B cell (primary cell): ENCODE results near the gene WDR75. TPM values are rescaled to one million over a fixed set of nuclear protein-coding genes. Genes with fewer than 3 reads are reported as not detected.

ENCODE experiments used
- ATAC-seq: fragments of 200-7000 bp; cut with Tn5 transposase; one replicate; pipeline ENCODE4 v1.10.0; 2021; ENCODE audit warnings: low read depth, mild to moderate bottlenecking, moderate number of reproducible peaks, moderate library complexity
- CTCF ChIA-PET: fragments of 350-600 bp; sonication (Branson Sonifier 250); formaldehyde crosslinking; loops from one replicate; lab custom pipeline; 2021; ENCODE audit warnings: antibody characterized with exemption, inconsistent platforms; lab: Charles Lee
- POLR2A ChIA-PET: fragments of 350-600 bp; sonication (Branson Sonifier 250); formaldehyde crosslinking; loops from one replicate; lab custom pipeline; 2021; ENCODE audit warnings: antibody characterized with exemption; lab: Charles Lee
- DNase-seq: peaks from one replicate; pipeline ENCODE4 v3.0.0; 2013
- H2AFZ ChIP-seq: 2 replicates; pipeline ENCODE4 v1.6.1; 2012; ENCODE audit warnings: mild to moderate bottlenecking, low read depth, low read length; ENCODE audit not compliant: insufficient read depth, poor library complexity, severe bottlenecking
- H3K27ac ChIP-seq, 2 donors: 1 replicate in 1 of 2; 2 replicates in 1 of 2; pipeline ENCODE4 v1.5.1; 2012 to 2013; ENCODE audit warnings: low read length in 2 of 2, mild to moderate bottlenecking in 2 of 2, moderate library complexity in 1 of 2
- H3K27me3 ChIP-seq, 4 experiments: fragments of 200-600 bp in 1 of 4; sonication (generic) in 1 of 4; replicated peaks in 1 of 4; 1 replicate in 2 of 4; 2 replicates in 2 of 4; pipeline versions ENCODE4 v1.6.1 to v1.7.0; 2013 to 2016; ENCODE audit warnings: low read length in 3 of 4, mild to moderate bottlenecking in 2 of 4, mixed read lengths in 1 of 4, moderate library complexity in 1 of 4; ENCODE audit not compliant: insufficient read depth in 4 of 4, control insufficient read depth in 3 of 4; ENCODE audit errors: control extremely low read depth in 1 of 4
- H3K36me3 ChIP-seq, 2 experiments: replicated peaks in 1 of 2; 1 replicate in 1 of 2; 2 replicates in 1 of 2; pipeline versions ENCODE4 v1.6.1 to v1.7.1; 2013; ENCODE audit warnings: low read length in 1 of 2; ENCODE audit not compliant: insufficient read depth in 2 of 2, control insufficient read depth in 1 of 2; ENCODE audit errors: control extremely low read depth in 1 of 2, extremely low read depth in 1 of 2
- H3K4me1 ChIP-seq, 2 donors: fragments of 200-600 bp in 1 of 2; sonication (generic) in 1 of 2; 1 replicate in 1 of 2; 2 replicates in 1 of 2; pipeline versions ENCODE4 v1.5.1 to v1.6.1; 2013 to 2017; ENCODE audit warnings: low read length in 2 of 2; ENCODE audit not compliant: control insufficient read depth in 2 of 2, insufficient read depth in 2 of 2
- H3K4me2 ChIP-seq: replicated peaks from 2 replicates; pipeline ENCODE3; 2012; ENCODE audit warnings: mild to moderate bottlenecking, low read depth, low read length; ENCODE audit not compliant: poor library complexity, severe bottlenecking
- H3K4me3 ChIP-seq, 5 experiments: fragments of 200-600 bp in 1 of 5; sonication (generic) in 1 of 5; 1 replicate in 3 of 5; 2 replicates in 2 of 5; pipeline versions ENCODE4 v1.5.1 to v1.7.0; 2011 to 2016; ENCODE audit warnings: low read length in 4 of 5, mild to moderate bottlenecking in 4 of 5, low read depth in 2 of 5, control low read depth in 1 of 5, moderate library complexity in 1 of 5; ENCODE audit not compliant: insufficient read depth in 1 of 5; ENCODE audit errors: control extremely low read depth in 1 of 5, extremely low read depth in 1 of 5
- H3K79me2 ChIP-seq: fragments of 200-600 bp; sonication (generic); one replicate; pipeline ENCODE4 v1.6.0; 2016; ENCODE audit warnings: low read length; ENCODE audit not compliant: control insufficient read depth, insufficient read depth
- H3K9ac ChIP-seq: fragments of 200-600 bp; sonication (generic); 2 replicates; pipeline ENCODE4 v1.6.1; 2017; ENCODE audit warnings: mild to moderate bottlenecking, low read length, moderate library complexity
- H3K9me3 ChIP-seq, 3 donors: one replicate each; pipeline versions ENCODE4 v1.6.1 to v1.7.1; 2013; ENCODE audit warnings: low read length in 2 of 3; ENCODE audit not compliant: control insufficient read depth in 2 of 3, insufficient read depth in 1 of 3; ENCODE audit errors: control extremely low read depth in 1 of 3
- H4K20me1 ChIP-seq: 2 replicates; pipeline ENCODE4 v1.6.0; 2012; ENCODE audit warnings: mild to moderate bottlenecking, low read length; ENCODE audit not compliant: insufficient read depth, control insufficient read depth, poor library complexity, severe bottlenecking
- H3K27ac Mint-ChIP-seq: one replicate; pipeline ENCODE4 v1.8.0; 2021; ENCODE audit warnings: mixed read lengths
- H3K27me3 Mint-ChIP-seq: one replicate; pipeline ENCODE4 v1.8.0; 2021; ENCODE audit warnings: mixed read lengths
- H3K4me1 Mint-ChIP-seq: one replicate; pipeline ENCODE4 v1.8.0; 2021; ENCODE audit warnings: mixed read lengths
- H3K4me3 Mint-ChIP-seq: one replicate; pipeline ENCODE4 v1.8.0; 2021; ENCODE audit warnings: mixed read lengths
- H3K9me3 Mint-ChIP-seq: one replicate; pipeline ENCODE4 v1.8.0; 2022; ENCODE audit warnings: mixed read lengths; ENCODE audit not compliant: insufficient read depth
- EZH2 ChIP-seq: IDR thresholded peaks from 2 replicates; pipeline ENCODE4 v1.6.1; 2012; ENCODE audit warnings: borderline replicate concordance, low read depth, mild to moderate bottlenecking, moderate library complexity, low read length; ENCODE audit not compliant: insufficient read depth, poor library complexity, severe bottlenecking
- WGBS: methylation state at CpG from one replicate; pipeline ENCODE4 v1.1.5; 2013; ENCODE audit warnings: missing lambda C conversion rate; ENCODE audit not compliant: insufficient coverage; 5-methylcytosine and 5-hydroxymethylcytosine counted together
- intact Hi-C: fragments of 100-400 bp; cut with micrococcal nuclease; formaldehyde crosslinking; loops from one replicate; pipeline ENCODE4 v1.10.0; 2022
- polyA plus RNA-seq: library from polyadenylated mRNA; depleted of rRNA; stranded (reverse); fragments of >200 nt; gene quantifications from 2 replicates; pipeline ENCODE4 v1.2.3, GENCODE V29; 2012
- total RNA-seq, 2 donors: library from RNA; stranded (reverse); fragments of 120-200 nt in 1 of 2; gene quantifications; 1 replicate in 1 of 2; 2 replicates in 1 of 2; pipeline versions ENCODE4 v1.2.3 to v1.2.4, GENCODE V29; 2013 to 2022
- TF ChIP-seq, protein P1 (sequence below): fragments of 200-600 bp; IDR thresholded peaks from one replicate; pipeline ENCODE4 v1.8.0; 2022; ENCODE audit warnings: antibody characterized with exemption, mild to moderate bottlenecking

Gene WDR75
- total and polyA plus RNA-seq, 2 donors (not counting 1 experiment from before 2014, with no cell fraction given), result 17.6 to 51.2 TPM

DNA sequence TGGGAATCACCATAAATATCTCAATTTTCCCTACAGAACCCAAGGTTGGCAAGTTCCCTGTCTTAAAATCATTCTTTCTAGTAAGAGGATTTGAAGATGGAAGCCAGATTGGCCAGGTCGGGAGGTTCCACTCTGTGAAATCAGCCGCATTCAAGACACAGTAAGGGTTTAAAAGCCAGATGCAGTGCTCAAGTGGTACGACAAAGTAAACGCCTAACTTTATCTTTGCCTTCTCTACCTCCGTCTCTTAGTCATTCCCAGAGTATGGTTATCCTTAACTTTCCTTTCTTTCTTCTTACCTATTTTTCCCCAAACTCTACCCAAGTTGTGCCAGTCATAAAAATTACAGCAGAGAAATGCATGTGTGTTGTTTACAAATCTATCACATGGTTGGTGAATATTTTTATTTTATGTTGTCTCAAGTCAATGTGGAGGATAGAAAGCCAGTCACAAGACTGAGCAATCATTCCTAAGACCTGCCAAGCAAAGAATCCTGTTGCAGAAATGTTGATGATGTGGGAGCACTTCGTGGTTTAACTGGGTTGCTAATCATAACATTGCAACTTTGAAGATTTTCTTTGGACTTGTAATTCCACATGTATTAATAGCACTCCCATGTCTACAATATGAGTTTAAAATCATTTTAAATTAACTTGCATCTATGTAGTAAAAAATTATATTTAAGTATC lies 76.7 kb downstream of the WDR75 start:
- Mint-ChIP-seq H3K4me3 (no peak overlapping the region), H3K9me3 (no peaks in the 10 kb centered on the region)
- intact Hi-C loops, result no loop called here

More for the DNA sequence above, 76.7 kb downstream of the WDR75 start:
- no peaks in the 10 kb centered on the region for H3K9me3 ChIP-seq
- DNase-seq (no peak), ATAC-seq (no peak)
- H3K4me3 ChIP-seq, result no peak overlapping the region
- H3K27ac Mint-ChIP-seq, result no peak overlapping the region
- no peaks in the 10 kb centered on the region for H4K20me1 ChIP-seq
- TF ChIP-seq, protein P1, sequence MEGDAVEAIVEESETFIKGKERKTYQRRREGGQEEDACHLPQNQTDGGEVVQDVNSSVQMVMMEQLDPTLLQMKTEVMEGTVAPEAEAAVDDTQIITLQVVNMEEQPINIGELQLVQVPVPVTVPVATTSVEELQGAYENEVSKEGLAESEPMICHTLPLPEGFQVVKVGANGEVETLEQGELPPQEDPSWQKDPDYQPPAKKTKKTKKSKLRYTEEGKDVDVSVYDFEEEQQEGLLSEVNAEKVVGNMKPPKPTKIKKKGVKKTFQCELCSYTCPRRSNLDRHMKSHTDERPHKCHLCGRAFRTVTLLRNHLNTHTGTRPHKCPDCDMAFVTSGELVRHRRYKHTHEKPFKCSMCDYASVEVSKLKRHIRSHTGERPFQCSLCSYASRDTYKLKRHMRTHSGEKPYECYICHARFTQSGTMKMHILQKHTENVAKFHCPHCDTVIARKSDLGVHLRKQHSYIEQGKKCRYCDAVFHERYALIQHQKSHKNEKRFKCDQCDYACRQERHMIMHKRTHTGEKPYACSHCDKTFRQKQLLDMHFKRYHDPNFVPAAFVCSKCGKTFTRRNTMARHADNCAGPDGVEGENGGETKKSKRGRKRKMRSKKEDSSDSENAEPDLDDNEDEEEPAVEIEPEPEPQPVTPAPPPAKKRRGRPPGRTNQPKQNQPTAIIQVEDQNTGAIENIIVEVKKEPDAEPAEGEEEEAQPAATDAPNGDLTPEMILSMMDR, result no peak
- no peak for TF ChIP-seq EZH2
- peaks cover 0 to 5% (median 0%) of the 10 kb centered on the region in 4 experiments for H3K27me3 ChIP-seq
- no peaks in the 10 kb centered on the region for H3K4me1 Mint-ChIP-seq
- H3K9ac ChIP-seq, result no peak overlapping the region
- H3K27ac ChIP-seq, result no peak overlapping the region
- POLR2A ChIA-PET, result no interaction called here
- H3K27me3 Mint-ChIP-seq, result peaks cover 10% of the 10 kb centered on the region
- H2AFZ ChIP-seq, result no peak overlapping the region
- WGBS, result 93% methylated on average over 5 of the region's 6 CpGs
- no peaks in the 10 kb centered on the region for H3K79me2 ChIP-seq
- no peaks in the 10 kb centered on the region for H3K36me3 ChIP-seq
- H3K4me1 ChIP-seq, result no peaks in the 10 kb centered on the region
- H3K4me2 ChIP-seq, result no peak overlapping the region
- CTCF ChIA-PET, result no interaction called here
